Measurements from ENCODE around the gene PPP2R3B. TPM values are rescaled to one million over a fixed set of nuclear protein-coding genes. Genes with fewer than 3 reads are reported as not detected.

PPP2R3B gene
- polyA plus RNA-seq, 3 donors: 6.6 to 13.2 (median 7.1) TPM

DNA sequence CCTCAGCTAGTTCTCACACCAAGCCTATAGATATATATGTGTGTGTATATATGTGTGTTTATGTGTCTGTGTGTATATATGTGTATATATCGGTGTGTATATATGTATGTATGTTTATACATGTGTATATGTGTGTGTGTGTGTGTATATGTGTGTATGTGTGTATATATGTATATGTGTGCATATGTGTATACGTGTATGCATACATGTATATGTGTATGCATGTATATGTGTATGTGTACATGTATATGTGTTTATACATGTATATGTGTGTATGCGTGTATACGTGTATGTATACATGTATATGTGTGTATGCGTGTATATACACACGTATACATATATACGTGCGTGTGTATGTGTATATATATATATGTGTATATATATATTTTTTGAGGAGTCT is 86.4 kb downstream of the PPP2R3B start:
- 89 to 97% (median 95%) methylated on average over 8 of the region's 8 CpGs for WGBS, 3 donors
- no peak overlapping the region for H3K27ac ChIP-seq (ENCODE audit: low read depth, low read length)

DNA sequence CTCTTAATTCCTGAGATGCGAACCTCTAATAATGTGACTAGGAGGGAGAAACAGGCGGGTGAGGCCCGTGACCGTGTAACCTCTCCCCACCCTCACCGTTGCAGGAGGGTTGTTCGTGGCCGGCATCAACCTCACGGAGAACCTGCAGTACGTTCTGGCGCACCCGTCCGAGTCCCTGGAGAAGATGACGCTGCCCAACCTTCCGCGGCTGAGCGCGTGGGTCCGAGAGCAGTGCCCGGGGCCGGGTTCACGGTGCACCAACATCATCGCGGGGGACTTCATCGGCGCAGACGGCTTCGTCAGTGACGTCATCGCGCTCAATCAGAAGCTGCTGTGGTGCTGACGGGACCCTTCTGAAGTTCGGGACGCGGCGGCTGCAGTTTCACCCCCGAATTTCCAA is 87.7 kb downstream of the PPP2R3B start:
- WGBS, 3 donors: 97% methylated on average over 36 of the region's 36 CpGs
- no peak overlapping the region for H3K27ac ChIP-seq (ENCODE audit: low read depth, low read length)

DNA sequence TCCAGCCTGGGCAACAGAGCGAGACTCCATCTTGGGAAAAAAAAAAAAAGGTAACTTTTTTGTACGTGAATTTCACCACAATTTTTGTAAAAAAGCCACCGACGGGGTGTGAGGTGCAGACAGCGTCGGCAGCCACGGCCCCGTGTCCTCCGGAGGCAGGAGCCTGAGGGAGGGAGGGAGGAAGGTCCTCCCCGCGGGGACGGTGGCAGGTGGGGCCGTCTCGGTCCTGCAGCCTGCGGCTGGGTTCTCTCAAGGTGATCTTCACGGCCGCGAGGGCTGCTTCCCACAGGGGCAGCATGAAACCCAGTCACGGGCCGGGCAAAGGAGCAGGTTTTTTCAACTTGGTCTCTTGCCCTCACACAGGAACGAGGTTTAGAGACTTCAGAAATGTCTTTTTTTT is 91.6 kb downstream of the PPP2R3B start:
- no peak overlapping the region for H3K27ac ChIP-seq (ENCODE audit: low read depth, low read length)
- WGBS, 3 donors: 92 to 97% (median 95%) methylated on average over 21 of the region's 21 CpGs

DNA sequence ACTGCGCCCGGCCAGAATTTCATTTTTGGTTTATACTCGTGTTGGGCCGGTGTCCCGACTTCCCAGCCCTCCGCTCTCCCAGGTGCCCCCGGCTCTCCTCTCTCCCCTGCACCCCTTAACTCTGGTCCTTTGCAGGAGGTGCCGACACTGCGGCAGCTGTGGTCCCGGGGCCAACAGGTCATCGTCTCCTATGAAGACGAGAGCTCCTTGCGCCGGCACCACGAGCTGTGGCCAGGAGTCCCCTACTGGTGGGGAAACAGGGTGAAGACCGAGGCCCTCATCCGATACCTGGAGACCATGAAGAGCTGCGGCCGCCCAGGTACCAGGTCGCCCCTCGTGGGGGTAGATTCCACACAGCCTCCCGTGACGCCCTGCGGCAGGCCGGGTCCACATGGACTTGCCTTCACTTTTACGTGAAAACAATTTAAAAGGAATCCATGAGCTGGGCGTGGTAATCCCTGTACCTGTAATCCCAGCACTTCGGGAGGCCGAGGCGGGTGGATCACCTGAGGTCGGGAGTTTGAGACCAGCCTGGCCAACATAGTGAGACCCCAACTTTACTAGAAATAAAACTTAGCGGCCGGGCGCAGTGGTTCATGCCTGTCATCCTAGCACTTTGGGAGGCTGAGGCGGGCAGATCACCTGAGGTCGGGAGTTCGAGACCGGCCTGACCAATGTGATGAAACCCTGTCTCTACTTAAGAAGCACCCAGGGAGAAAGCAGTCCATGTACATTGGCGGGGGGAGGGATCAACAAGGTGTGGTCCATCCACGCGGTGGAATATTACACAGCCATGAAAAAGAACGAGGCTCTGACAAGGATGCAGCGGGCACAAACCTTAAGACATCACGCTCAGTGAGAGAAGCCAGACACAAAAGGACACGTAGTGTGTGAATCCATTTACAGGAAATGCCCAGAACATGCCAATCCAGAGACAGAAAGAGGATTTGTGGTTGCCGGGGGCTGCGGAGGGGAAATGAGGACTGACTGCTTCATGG is 93.5 kb downstream of the PPP2R3B start:
- no peak overlapping the region for H3K27ac ChIP-seq (ENCODE audit: low read depth, low read length)
- 97 to 98% (median 98%) methylated on average over 47 of the region's 47 CpGs for WGBS, 3 donors

DNA sequence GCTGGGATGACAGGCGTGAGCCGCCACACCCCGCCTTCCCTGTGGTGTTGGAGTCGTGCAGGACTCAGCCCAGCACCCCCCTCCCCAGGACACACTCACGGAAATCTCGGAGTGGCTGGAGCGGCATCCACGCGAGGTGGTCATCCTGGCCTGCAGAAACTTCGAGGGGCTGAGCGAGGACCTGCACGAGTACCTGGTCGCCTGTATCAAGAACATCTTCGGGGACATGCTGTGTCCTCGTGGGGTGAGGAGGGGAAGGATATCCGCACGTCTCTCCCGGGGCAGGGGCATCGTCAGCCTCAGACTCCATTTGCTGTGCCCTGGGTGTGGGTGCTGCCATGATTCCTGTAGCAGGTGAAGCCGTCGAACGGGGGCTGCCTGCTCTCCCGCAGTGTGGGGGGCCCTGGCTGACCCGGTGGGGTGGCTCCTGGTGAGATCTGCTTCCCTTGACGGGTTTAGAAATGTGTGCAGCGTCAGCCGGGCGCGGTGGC is 95.3 kb downstream of the PPP2R3B start:
- H3K27ac ChIP-seq (ENCODE audit: low read depth, low read length): no peak overlapping the region
- 97 to 98% (median 98%) methylated on average over 29 of the region's 29 CpGs for WGBS, 3 donors

DNA sequence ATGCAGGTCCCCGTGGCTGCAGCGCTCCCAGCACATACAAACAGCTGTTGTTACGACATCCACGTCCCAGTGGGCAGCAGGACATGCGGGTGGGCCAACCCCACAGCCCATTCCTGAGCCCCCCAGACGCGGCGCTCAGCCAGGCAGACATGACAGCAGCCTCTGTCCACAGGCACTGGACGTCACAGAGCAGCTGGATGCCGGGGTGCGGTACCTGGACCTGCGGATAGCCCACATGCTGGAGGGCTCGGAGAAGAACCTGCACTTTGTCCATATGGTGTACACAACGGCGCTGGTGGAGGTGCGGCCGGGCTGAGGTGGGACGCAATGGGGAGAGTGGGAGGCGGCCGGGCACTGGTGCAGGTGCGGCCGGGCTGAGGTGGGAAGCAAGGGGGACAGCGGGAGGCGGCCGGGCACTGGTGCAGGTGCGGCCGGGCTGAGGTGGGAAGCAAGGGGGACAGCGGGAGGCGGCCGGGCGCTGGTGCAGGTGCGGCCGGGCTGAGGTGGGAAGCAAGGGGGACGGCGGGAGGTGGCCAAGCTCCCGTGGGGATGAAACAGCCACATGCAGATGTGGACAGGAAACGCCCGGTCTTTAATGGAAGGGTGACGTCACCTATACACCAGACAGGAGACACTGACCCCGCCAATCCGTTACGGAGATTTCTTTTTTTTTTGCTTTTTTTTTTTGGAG is 96.1 kb downstream of the PPP2R3B start:
- 93 to 96% (median 94%) methylated on average over 32 to 42 of the region's 42 CpGs for WGBS, 3 donors

DNA sequence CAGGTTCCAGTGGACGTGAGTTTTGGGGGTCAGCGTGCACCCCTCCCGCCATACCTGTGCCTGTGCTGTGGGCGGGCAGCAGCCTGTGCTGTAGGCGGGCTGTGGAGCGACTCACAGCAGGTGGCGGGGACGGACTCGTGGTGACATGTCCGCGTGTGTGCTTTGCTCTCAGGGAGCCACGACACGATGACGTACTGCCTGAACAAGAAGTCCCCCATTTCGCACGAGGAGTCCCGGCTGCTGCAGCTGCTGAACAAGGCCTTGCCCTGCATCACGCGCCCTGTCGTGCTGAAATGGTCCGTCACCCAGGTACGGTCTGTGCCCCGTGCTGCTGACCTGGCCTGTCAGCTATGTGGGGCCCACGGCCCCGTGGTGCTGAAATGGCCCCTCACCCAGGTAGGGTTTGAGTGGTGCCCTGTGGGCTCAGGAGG is 98.1 kb downstream of the PPP2R3B start:
- no peak overlapping the region for H3K27ac ChIP-seq (ENCODE audit: low read depth, low read length)
- 96 to 97% (median 97%) methylated on average over 25 of the region's 25 CpGs for WGBS, 3 donors

More for the DNA sequence above, 96.1 kb downstream of the PPP2R3B start:
- no peak overlapping the region for H3K27ac ChIP-seq (ENCODE audit: low read depth, low read length)

DNA sequence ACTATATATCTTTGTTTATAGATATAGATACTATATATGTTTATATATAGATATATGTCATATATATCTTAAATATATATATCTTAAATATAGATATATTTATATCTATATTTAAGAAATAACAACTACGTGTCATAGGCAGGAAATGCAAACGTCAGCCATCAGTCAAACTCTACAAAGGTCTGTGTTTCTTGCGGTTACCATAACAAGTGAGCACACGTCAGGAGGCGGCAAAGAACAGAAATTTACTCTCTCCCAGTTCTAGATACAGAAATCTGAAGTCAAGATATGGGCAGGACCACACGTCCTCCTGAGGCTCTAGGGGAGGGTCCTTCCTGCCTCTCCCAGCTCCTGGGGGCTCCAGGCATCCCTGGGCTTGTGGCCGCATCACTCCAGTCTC is 99.0 kb downstream of the PPP2R3B start:
- 91 to 94% (median 91%) methylated on average over 7 of the region's 7 CpGs for WGBS, 3 donors
- no peak overlapping the region for H3K27ac ChIP-seq (ENCODE audit: low read depth, low read length)

DNA sequence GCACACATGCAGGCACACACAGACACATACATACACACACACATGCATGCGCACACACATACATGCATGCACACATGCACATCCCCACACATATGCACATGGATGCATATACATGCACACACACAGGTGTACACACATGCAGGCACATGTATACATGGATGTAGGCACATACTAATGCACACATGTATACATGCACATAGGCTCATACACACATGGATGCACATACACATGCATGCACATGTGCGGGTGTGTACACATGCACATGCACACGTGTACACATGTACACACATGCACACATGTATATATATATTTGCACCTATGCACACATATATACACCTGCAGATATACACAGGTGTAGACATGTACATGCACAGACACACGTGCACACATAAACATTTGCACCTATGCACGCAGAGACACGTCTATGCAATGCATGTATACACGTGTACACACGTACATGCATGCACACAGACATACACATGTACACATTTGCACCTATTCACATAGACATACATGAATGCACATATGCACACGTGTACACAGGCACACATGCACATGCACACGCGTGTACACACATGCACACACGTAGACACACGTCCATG is 101.5 kb downstream of the PPP2R3B start:
- WGBS, 3 donors: 93 to 96% (median 93%) methylated on average over 13 of the region's 13 CpGs
- H3K27ac ChIP-seq (ENCODE audit: low read depth, low read length): no peak overlapping the region

Other genes starting within 250 kb of the PPP2R3B start
- gene PLCXD1, start 105.5 kb downstream of the PPP2R3B start, polyA plus RNA-seq: 10 to 100 TPM; 13.2 to 79.4 (median 22.8) TPM
- 10 to 100 TPM; 50.1 to 73.9 (median 53.2) TPM for gene GTPBP6, start 68.1 kb downstream of the PPP2R3B start, polyA plus RNA-seq
- gene SHOX, start 243.9 kb upstream of the PPP2R3B start, polyA plus RNA-seq: under 1 TPM in 1 of 3 donors, not detected in 2; 0.11 TPM

All from adipose tissue (tissue), 3 donors.